Measurements from ENCODE around the gene UFSP1.
"Not testable (repeated sequence)": the region's sequence is repeated elsewhere in the genome, so short reads cannot be mapped to it uniquely, and the experiment has no call there.

UFSP1 gene

GRCh38 chr7:100929808-100930174, 40.3 kb upstream of the UFSP1 start:
- H3K9ac ChIP-seq (ENCODE audit: low read depth, low read length) = no peak overlapping the region
- H3K27ac ChIP-seq (ENCODE audit: low read length) = no peak overlapping the region
- no peaks in the 10 kb centered on the region for H3K79me2 ChIP-seq (ENCODE audit: insufficient read depth, low read length)
- H3K9me3 ChIP-seq (ENCODE audit: insufficient read depth, low read length, severe bottlenecking) = no peaks in the 10 kb centered on the region
- no peak for TF ChIP-seq CTCF (IDR thresholded peaks at IDR 0.05; ENCODE audit: borderline replicate concordance, extremely low read depth, low read length, poor library complexity, severe bottlenecking)
- no peak for TF ChIP-seq EZH2 (IDR thresholded peaks at IDR 0.05; ENCODE audit: borderline replicate concordance, low read depth, low read length, severe bottlenecking)
- no peak overlapping the region for H3K4me3 ChIP-seq (ENCODE audit: low read depth in 1 of 2, low read length in 2 of 2)
- ATAC-seq (ENCODE audit: insufficient read depth, low read depth) (no peak), DNase-seq (no peak)
- H4K20me1 ChIP-seq (ENCODE audit: insufficient read depth, low read length) = no peaks in the 10 kb centered on the region
- no peak overlapping the region for H3K4me2 ChIP-seq (ENCODE audit: insufficient read depth, low read length)
- H2AFZ ChIP-seq (ENCODE audit: low read depth, low read length) = no peak overlapping the region
- no peaks in the 10 kb centered on the region for H3K4me1 ChIP-seq (ENCODE audit: insufficient read depth, low read length)
- H3K27me3 ChIP-seq (ENCODE audit: insufficient read depth, low read length, poor library complexity) = no peaks in the 10 kb centered on the region
- no peaks in the 10 kb centered on the region for H3K36me3 ChIP-seq (ENCODE audit: insufficient read depth, low read length)

- not testable (repeated sequence) for H2AFZ ChIP-seq (ENCODE audit: low read depth, low read length); H3K4me3 ChIP-seq (ENCODE audit: low read depth in 1 of 2, low read length in 2 of 2); H3K27me3 ChIP-seq (ENCODE audit: insufficient read depth, low read length, poor library complexity); H4K20me1 ChIP-seq (ENCODE audit: insufficient read depth, low read length); H3K9ac ChIP-seq (ENCODE audit: low read depth, low read length); H3K79me2 ChIP-seq (ENCODE audit: insufficient read depth, low read length); DNase-seq; H3K4me2 ChIP-seq (ENCODE audit: insufficient read depth, low read length); H3K36me3 ChIP-seq (ENCODE audit: insufficient read depth, low read length); H3K4me1 ChIP-seq (ENCODE audit: insufficient read depth, low read length); ATAC-seq (ENCODE audit: insufficient read depth, low read depth); H3K27ac ChIP-seq (ENCODE audit: low read length); H3K9me3 ChIP-seq (ENCODE audit: insufficient read depth, low read length, severe bottlenecking)
Observed at GRCh38 chr7:100923616-100924015, 34.1 kb upstream of the UFSP1 start.

GRCh38 chr7:100921039-100921438, 31.5 kb upstream of the UFSP1 start:
- Histone ChIP-seq H3K36me3 (ENCODE audit: insufficient read depth, low read length) (no peaks in the 10 kb centered on the region), H4K20me1 (ENCODE audit: insufficient read depth, low read length) (no peaks in the 10 kb centered on the region), H3K4me1 (ENCODE audit: insufficient read depth, low read length) (no peaks in the 10 kb centered on the region), H2AFZ (ENCODE audit: low read depth, low read length) (no peak overlapping the region), H3K9me3 (ENCODE audit: insufficient read depth, low read length, severe bottlenecking) (no peaks in the 10 kb centered on the region), H3K4me3 (ENCODE audit: low read depth in 1 of 2, low read length in 2 of 2) (no peak overlapping the region), H3K79me2 (ENCODE audit: insufficient read depth, low read length) (no peaks in the 10 kb centered on the region), H3K27me3 (ENCODE audit: insufficient read depth, low read length, poor library complexity) (no peaks in the 10 kb centered on the region), H3K4me2 (ENCODE audit: insufficient read depth, low read length) (no peak overlapping the region), H3K27ac (ENCODE audit: low read length) (no peak overlapping the region), H3K9ac (ENCODE audit: low read depth, low read length) (no peak overlapping the region)
- ATAC-seq (ENCODE audit: insufficient read depth, low read depth) (no peak), DNase-seq (no peak)
- no peak for TF ChIP-seq CTCF (IDR thresholded peaks at IDR 0.05; ENCODE audit: borderline replicate concordance, extremely low read depth, low read length, poor library complexity, severe bottlenecking)
- TF ChIP-seq EZH2 (IDR thresholded peaks at IDR 0.05; ENCODE audit: borderline replicate concordance, low read depth, low read length, severe bottlenecking) = no peak

- H3K4me3 ChIP-seq (ENCODE audit: low read depth in 1 of 2, low read length in 2 of 2); H3K79me2 ChIP-seq (ENCODE audit: insufficient read depth, low read length); H4K20me1 ChIP-seq (ENCODE audit: insufficient read depth, low read length); H3K36me3 ChIP-seq (ENCODE audit: insufficient read depth, low read length); H3K9me3 ChIP-seq (ENCODE audit: insufficient read depth, low read length, severe bottlenecking); H3K27me3 ChIP-seq (ENCODE audit: insufficient read depth, low read length, poor library complexity); H3K9ac ChIP-seq (ENCODE audit: low read depth, low read length); H3K4me1 ChIP-seq (ENCODE audit: insufficient read depth, low read length); H2AFZ ChIP-seq (ENCODE audit: low read depth, low read length); H3K4me2 ChIP-seq (ENCODE audit: insufficient read depth, low read length); ATAC-seq (ENCODE audit: insufficient read depth, low read depth); DNase-seq; H3K27ac ChIP-seq (ENCODE audit: low read length): not testable (repeated sequence)
Observed at GRCh38 chr7:100919779-100920437, 30.4 kb upstream of the UFSP1 start.

GRCh38 chr7:100919335-100919734, 29.8 kb upstream of the UFSP1 start:
- H3K4me2 ChIP-seq (ENCODE audit: insufficient read depth, low read length); H3K27me3 ChIP-seq (ENCODE audit: insufficient read depth, low read length, poor library complexity); ATAC-seq (ENCODE audit: insufficient read depth, low read depth); H3K4me3 ChIP-seq (ENCODE audit: low read depth in 1 of 2, low read length in 2 of 2); H3K36me3 ChIP-seq (ENCODE audit: insufficient read depth, low read length); H4K20me1 ChIP-seq (ENCODE audit: insufficient read depth, low read length); H3K4me1 ChIP-seq (ENCODE audit: insufficient read depth, low read length); H3K79me2 ChIP-seq (ENCODE audit: insufficient read depth, low read length); H2AFZ ChIP-seq (ENCODE audit: low read depth, low read length); DNase-seq; H3K9ac ChIP-seq (ENCODE audit: low read depth, low read length); H3K9me3 ChIP-seq (ENCODE audit: insufficient read depth, low read length, severe bottlenecking); H3K27ac ChIP-seq (ENCODE audit: low read length): not testable (repeated sequence)
